ENCODE results near the gene TP53I13. TPM values are rescaled to one million over a fixed set of nuclear protein-coding genes. Genes with fewer than 3 reads are reported as not detected.
A peak's percentile ranks its signal among the peaks of the same experiment; 100 is the strongest.
"Not testable (repeated sequence)": the region's sequence is repeated elsewhere in the genome, so short reads cannot be mapped to it uniquely, and the experiment has no call there.

The TP53I13 gene
- polyA plus RNA-seq (2012; ENCODE audit: missing spikeins): 12.3 TPM

GRCh38 chr17:29568331-29569244 lies at the start of gene TP53I13:
Gene TP53I13, plus strand, starts transcription at chr17:29568701. Its CDS starts 58 bp downstream, at chr17:29568759.
- FAIRE-seq (peak; percentile 96), DNase-seq (ENCODE audit: insufficient read length) (peak; percentile 81)
- TF ChIP-seq POLR2AphosphoS5 (IDR thresholded peaks at IDR 0.05; ENCODE audit: low read depth, low read length): peak; percentile 54; the same call in 1 of the 2 replicates
- TF ChIP-seq POLR2A (IDR thresholded peaks at IDR 0.05; ENCODE audit: low read depth, low read length): peak; percentile 65; the same call in 1 of the 2 replicates
- no peak for TF ChIP-seq TAF1 (IDR thresholded peaks at IDR 0.05; ENCODE audit: borderline replicate concordance, low read depth, low read length)

GRCh38 chr17:29524692-29525091 lies 43.8 kb upstream of the TP53I13 start:
- FAIRE-seq: no peak
- DNase-seq (ENCODE audit: insufficient read length): no peak
- TF ChIP-seq TAF1 (IDR thresholded peaks at IDR 0.05; ENCODE audit: borderline replicate concordance, low read depth, low read length): no peak
- no peak for TF ChIP-seq POLR2A (IDR thresholded peaks at IDR 0.05; ENCODE audit: low read depth, low read length)
- TF ChIP-seq POLR2AphosphoS5 (IDR thresholded peaks at IDR 0.05; ENCODE audit: low read depth, low read length): no peak

GRCh38 chr17:29526322-29526721 lies 42.2 kb upstream of the TP53I13 start:
- DNase-seq (ENCODE audit: insufficient read length) (no peak), FAIRE-seq (no peak)
- TF ChIP-seq POLR2AphosphoS5 (IDR thresholded peaks at IDR 0.05; ENCODE audit: low read depth, low read length): no peak
- TF ChIP-seq TAF1 (IDR thresholded peaks at IDR 0.05; ENCODE audit: borderline replicate concordance, low read depth, low read length): no peak
- TF ChIP-seq POLR2A (IDR thresholded peaks at IDR 0.05; ENCODE audit: low read depth, low read length): no peak

- FAIRE-seq: no peak
- TF ChIP-seq POLR2A (IDR thresholded peaks at IDR 0.05; ENCODE audit: low read depth, low read length) (no peak), POLR2AphosphoS5 (IDR thresholded peaks at IDR 0.05; ENCODE audit: low read depth, low read length) (no peak), TAF1 (IDR thresholded peaks at IDR 0.05; ENCODE audit: borderline replicate concordance, low read depth, low read length) (no peak)
Observed at GRCh38 chr17:29533976-29534375, 34.5 kb upstream of the TP53I13 start.

GRCh38 chr17:29544066-29544465 lies 24.4 kb upstream of the TP53I13 start:
- TF ChIP-seq POLR2A (IDR thresholded peaks at IDR 0.05; ENCODE audit: low read depth, low read length): no peak
- TF ChIP-seq TAF1 (IDR thresholded peaks at IDR 0.05; ENCODE audit: borderline replicate concordance, low read depth, low read length): no peak
- FAIRE-seq: no peak
- no peak for DNase-seq (ENCODE audit: insufficient read length)

More at GRCh38 chr17:29533976-29534375, 34.5 kb upstream of the TP53I13 start:
- DNase-seq (ENCODE audit: insufficient read length): no peak

- no peak for TF ChIP-seq POLR2AphosphoS5 (IDR thresholded peaks at IDR 0.05; ENCODE audit: low read depth, low read length)
- FAIRE-seq (peak; percentile 36), DNase-seq (ENCODE audit: insufficient read length) (no peak)
Observed at GRCh38 chr17:29546085-29546484, 22.4 kb upstream of the TP53I13 start.

- TF ChIP-seq POLR2AphosphoS5 (IDR thresholded peaks at IDR 0.05; ENCODE audit: low read depth, low read length) (no peak), POLR2A (IDR thresholded peaks at IDR 0.05; ENCODE audit: low read depth, low read length) (no peak), TAF1 (IDR thresholded peaks at IDR 0.05; ENCODE audit: borderline replicate concordance, low read depth, low read length) (no peak)
- DNase-seq (ENCODE audit: insufficient read length): no peak
- no peak for FAIRE-seq
Observed at GRCh38 chr17:29546830-29547229, 21.7 kb upstream of the TP53I13 start.

- FAIRE-seq (peak; percentile 67), DNase-seq (ENCODE audit: insufficient read length) (no peak)
- TF ChIP-seq TAF1 (IDR thresholded peaks at IDR 0.05; ENCODE audit: borderline replicate concordance, low read depth, low read length): no peak
- TF ChIP-seq POLR2A (IDR thresholded peaks at IDR 0.05; ENCODE audit: low read depth, low read length): no peak
- TF ChIP-seq POLR2AphosphoS5 (IDR thresholded peaks at IDR 0.05; ENCODE audit: low read depth, low read length): no peak
Observed at GRCh38 chr17:29549177-29549923, 19.2 kb upstream of the TP53I13 start.

- TF ChIP-seq TAF1 (IDR thresholded peaks at IDR 0.05; ENCODE audit: borderline replicate concordance, low read depth, low read length): no peak
- TF ChIP-seq POLR2A (IDR thresholded peaks at IDR 0.05; ENCODE audit: low read depth, low read length): no peak
- TF ChIP-seq POLR2AphosphoS5 (IDR thresholded peaks at IDR 0.05; ENCODE audit: low read depth, low read length): no peak
- FAIRE-seq (no peak), DNase-seq (ENCODE audit: insufficient read length) (no peak)
Observed at GRCh38 chr17:29555840-29556239, 12.7 kb upstream of the TP53I13 start.

GRCh38 chr17:29557085-29557738 lies 11.3 kb upstream of the TP53I13 start:
- no peak for FAIRE-seq
- TF ChIP-seq POLR2AphosphoS5 (IDR thresholded peaks at IDR 0.05; ENCODE audit: low read depth, low read length) (no peak), POLR2A (IDR thresholded peaks at IDR 0.05; ENCODE audit: low read depth, low read length) (no peak), TAF1 (IDR thresholded peaks at IDR 0.05; ENCODE audit: borderline replicate concordance, low read depth, low read length) (no peak)
- no peak for DNase-seq (ENCODE audit: insufficient read length)

- TF ChIP-seq POLR2A (IDR thresholded peaks at IDR 0.05; ENCODE audit: low read depth, low read length): no peak
- TF ChIP-seq TAF1 (IDR thresholded peaks at IDR 0.05; ENCODE audit: borderline replicate concordance, low read depth, low read length): no peak
- no peak for TF ChIP-seq POLR2AphosphoS5 (IDR thresholded peaks at IDR 0.05; ENCODE audit: low read depth, low read length)
- FAIRE-seq: no peak
- no peak for DNase-seq (ENCODE audit: insufficient read length)
Observed at GRCh38 chr17:29557739-29558116, 10.8 kb upstream of the TP53I13 start.

- FAIRE-seq: not testable (repeated sequence)
Observed at GRCh38 chr17:29558139-29558538, 10.4 kb upstream of the TP53I13 start.

More at GRCh38 chr17:29558139-29558538, 10.4 kb upstream of the TP53I13 start:
- not testable (repeated sequence) for DNase-seq (ENCODE audit: insufficient read length)
